GM12864 (cell line): ENCODE data around the gene ZBTB7B.

Experiments used
- DNase-seq: peaks from one replicate; pipeline ENCODE4 v3.0.0-alpha.2; 2011; ENCODE audit warnings: low read depth
- H3K4me3 ChIP-seq: 2 replicates; pipeline ENCODE4 v1.5.1; 2011; ENCODE audit warnings: mild to moderate bottlenecking, low read depth, low read length, control low read depth
- CTCF ChIP-seq: IDR thresholded peaks from 2 replicates; pipeline ENCODE4 v1.5.1; 2011; ENCODE audit warnings: low read depth, mild to moderate bottlenecking, moderate library complexity, low read length, control low read depth, inconsistent platforms; ENCODE audit errors: missing control alignments

ZBTB7B gene

DNA sequence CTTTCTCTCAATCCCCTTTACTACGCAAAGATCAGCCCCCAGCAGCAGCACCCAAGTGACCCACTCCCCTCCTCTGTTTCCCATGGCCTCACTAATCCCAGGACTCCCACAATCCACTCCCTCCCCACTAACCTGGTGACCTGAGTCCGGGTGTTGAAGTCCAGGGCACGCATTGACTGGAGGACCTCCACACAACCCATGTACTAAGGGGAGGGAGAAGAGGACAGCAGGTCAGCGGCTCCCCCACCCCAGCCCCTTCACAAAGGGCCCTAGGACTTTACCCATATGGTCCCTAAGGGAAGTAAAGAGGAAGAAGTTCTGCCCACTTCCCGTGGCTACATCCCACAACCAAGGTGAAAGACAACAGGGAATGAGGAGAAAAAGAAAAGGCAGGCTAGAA, 33.4 kb upstream of the ZBTB7B start:
- no peak overlapping the region; the same call in 1 of the 2 replicates for H3K4me3 ChIP-seq

DNA sequence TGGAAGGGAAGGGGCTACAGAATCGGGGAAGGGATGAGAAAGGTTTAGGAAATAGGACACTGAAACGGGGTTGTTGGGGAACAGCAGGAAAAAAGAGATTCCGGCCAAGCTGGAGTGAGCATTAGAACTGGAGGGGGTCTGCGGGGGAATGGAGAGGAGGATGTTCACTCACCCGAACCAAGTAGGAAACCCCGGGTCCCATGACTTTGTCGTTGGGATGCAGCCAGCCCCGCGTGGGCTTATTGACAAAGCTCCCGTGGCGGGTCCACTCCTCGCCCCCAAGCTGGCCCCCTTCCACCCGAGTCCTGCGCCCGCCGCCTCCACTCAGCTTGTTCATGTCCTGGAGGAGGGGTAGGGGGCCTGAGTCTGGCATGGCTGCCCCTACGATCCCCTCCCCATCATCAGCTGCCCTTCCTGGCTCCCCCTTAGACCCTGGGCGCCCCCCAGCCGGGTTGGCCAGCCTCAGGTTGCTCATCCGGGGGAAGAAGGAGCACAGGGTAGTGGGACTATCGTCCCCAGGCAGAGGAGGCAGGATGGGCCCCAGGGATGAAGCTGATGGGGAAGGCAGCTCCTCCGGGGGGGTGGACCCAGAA, 32.6 kb upstream of the ZBTB7B start:
- TF ChIP-seq CTCF, result no peak
- no peak for DNase-seq
- H3K4me3 ChIP-seq, result peak overlapping the region; percentile 13; the same call in 1 of the 2 replicates

More for the DNA sequence above, 33.4 kb upstream of the ZBTB7B start:
- DNase-seq, result no peak
- TF ChIP-seq CTCF, result no peak

- no peak for TF ChIP-seq CTCF
- peak within 1 kb of the TSS; percentile 22 for H3K4me3 ChIP-seq
- DNase-seq, result peak; percentile 45
Observed at GRCh38 chr1:154970631-154971340, 31.8 kb upstream of the ZBTB7B start, which contains the start of gene SHC1. Gene SHC1, minus strand, starts transcription at chr1:154970747. Its CDS starts 221 bp downstream, at chr1:154970526.

- no peak for TF ChIP-seq CTCF
- no peak overlapping the region; the same call in 1 of the 2 replicates for H3K4me3 ChIP-seq
- no peak for DNase-seq
Observed at GRCh38 chr1:154971341-154971998, 31.1 kb upstream of the ZBTB7B start.

DNA sequence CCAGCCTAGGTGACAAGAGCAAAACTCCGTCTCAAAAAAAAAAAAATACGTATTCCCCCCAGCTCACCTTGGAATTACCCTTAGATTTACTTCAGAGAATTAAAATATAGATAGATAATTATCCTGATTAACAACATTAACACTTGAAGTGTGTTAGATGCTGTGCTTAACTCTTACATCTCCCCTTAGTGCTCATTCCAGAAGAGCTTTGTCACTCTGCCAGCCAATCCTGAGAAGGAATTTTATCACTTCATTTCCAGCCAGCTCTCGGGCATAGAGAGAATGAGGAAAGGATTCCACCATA, 30.4 kb upstream of the ZBTB7B start:
- no peak for DNase-seq
- TF ChIP-seq CTCF, result no peak
- H3K4me3 ChIP-seq, result no peak overlapping the region

DNA sequence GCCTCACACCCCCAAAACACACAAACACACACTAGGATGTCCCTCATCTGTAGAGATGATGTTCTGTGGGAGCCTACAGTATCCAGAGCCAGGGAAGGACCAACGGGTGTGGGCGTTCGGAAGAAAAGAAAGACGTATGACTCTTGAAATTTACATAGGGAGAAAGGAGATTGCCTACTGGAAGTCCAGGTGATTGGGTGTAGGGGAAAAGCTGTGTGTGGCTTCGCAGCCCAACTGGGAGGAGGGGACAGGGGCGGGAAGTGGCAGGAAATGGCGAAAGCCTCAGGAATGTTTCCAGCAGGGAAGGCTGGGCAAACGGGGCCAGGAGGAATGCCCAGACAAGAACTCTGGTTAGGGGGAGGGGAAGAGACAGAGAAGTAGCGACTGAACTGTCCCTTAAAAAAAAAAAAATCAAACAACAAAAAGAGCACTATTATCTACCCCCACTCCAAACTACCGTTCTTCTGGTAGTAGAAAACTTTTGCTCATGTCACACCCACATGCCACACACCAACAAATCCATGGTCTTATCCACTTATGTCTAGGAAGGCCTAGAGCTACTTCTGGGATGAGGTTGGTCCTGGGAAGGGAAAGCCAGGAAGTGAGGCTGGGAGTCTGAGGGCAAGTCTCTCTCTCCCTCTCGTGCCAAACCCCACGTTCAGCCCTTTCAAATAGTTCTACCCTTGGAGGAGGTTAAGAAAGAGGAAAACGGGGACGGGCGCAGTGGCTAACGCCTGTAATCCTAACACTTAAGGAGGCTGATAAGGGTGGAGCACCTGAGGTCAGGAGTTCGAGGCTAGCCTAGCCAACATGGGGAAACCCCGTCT, 29.9 kb upstream of the ZBTB7B start:
- DNase-seq, result no peak
- H3K4me3 ChIP-seq, result peak overlapping the region; percentile 85
- TF ChIP-seq CTCF, result no peak
